ENCODE data around the gene STMN1. TPM values are rescaled to one million over a fixed set of nuclear protein-coding genes. Genes with fewer than 3 reads are reported as not detected.

The STMN1 gene
- total and polyA plus RNA-seq, 11 donors: 21.1 to 95.2 (median 46.4) TPM

DNA sequence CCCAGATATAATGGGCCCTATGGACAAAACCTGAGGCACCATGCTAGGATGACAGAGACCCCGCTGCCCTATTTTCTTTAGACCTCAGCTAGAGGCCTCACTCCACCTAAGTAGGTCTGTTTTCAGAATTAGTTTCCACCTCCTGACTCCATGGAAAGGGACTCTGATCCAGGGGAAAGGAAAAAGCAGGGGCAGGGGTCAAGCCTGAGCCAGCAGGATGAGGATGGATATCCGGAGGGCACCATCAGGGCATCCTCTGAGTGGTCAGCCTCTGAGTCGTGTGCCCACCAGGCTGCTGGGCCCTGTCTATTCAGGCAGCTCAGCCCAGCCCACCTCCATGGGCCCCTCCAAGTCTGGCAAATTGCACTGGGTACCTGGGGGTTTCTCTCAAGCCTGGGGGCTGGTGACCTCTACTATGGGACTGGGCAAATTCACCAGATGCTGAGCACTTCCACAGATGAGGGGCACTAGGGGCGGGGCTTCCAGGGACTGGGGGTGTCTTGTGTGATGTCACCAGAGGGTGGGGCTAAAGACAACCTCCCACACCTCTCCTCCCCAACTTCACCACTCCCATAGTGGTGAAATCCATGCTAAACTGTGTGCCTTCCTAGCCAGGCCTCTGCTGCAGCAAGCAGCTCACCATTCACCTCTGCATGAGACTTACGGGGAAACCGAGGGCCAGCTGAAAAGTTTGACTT is 36.2 kb downstream of the STMN1 start:
- TF ChIP-seq, protein P1, sequence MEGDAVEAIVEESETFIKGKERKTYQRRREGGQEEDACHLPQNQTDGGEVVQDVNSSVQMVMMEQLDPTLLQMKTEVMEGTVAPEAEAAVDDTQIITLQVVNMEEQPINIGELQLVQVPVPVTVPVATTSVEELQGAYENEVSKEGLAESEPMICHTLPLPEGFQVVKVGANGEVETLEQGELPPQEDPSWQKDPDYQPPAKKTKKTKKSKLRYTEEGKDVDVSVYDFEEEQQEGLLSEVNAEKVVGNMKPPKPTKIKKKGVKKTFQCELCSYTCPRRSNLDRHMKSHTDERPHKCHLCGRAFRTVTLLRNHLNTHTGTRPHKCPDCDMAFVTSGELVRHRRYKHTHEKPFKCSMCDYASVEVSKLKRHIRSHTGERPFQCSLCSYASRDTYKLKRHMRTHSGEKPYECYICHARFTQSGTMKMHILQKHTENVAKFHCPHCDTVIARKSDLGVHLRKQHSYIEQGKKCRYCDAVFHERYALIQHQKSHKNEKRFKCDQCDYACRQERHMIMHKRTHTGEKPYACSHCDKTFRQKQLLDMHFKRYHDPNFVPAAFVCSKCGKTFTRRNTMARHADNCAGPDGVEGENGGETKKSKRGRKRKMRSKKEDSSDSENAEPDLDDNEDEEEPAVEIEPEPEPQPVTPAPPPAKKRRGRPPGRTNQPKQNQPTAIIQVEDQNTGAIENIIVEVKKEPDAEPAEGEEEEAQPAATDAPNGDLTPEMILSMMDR (IDR thresholded peaks at IDR 0.05): no peak
- no peak for TF ChIP-seq POLR2A (IDR thresholded peaks at IDR 0.05)
- no peak for DNase-seq
- intact Hi-C loops (cut with DNase I): loop anchor here in 1 of 10 donors (10.0 kb wide), 1 partner anchor 45 kb away; no protein-coding TSS in a partner anchor

DNA sequence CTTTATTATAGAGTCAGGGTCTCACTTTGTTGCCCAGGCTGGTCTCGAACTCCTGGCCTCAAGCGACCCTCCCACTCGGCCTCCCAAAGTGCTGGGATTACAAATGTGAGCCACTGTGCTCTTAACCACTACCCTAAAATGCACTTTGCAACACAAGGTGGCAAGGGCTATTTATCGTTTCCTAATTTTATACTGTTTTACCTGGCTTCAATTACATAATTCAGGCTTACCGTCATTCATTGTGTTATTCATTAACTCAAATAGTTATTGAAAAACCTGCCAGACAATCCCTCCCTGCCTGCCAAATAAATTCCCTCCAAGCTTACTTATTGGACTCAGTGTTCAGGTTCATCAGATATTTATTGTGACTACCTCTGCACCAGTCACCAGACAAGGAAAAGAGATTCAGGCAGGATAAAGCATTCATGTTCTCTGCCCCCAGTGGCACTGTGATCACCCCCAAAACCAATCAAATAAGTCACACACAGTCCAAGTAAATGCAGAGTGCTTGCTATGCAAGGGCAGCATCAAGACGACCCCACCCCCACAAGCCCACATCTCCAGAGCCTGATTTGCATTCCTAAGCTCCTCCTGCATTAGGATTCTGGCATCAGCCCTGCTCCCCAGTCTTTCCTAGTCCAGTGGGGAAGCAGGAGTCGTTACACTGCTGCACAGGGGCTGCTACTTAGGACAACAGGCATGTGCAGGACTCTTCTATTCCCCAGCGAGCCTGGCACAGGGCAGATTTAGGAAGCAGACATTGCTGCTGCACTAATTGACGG is 38.8 kb downstream of the STMN1 start:
- intact Hi-C loops (cut with DNase I): no loop called here
- H3K27me3 ChIP-seq: no peaks in the 10 kb centered on the region
- no peak for DNase-seq
- H3K36me3 ChIP-seq: peaks cover 0 to 16% (median 0%) of the 10 kb centered on the region in 9 donors
- peaks cover 0 to 20% (median 8%) of the 10 kb centered on the region in 12 donors for H3K4me1 ChIP-seq
- H3K9me3 ChIP-seq: no peaks in the 10 kb centered on the region
- H3K4me3 ChIP-seq: no peak overlapping the region
- 76 to 86% (median 82%) methylated on average over 9 of the region's 9 CpGs for WGBS, 4 donors
- H3K27ac ChIP-seq: no peak overlapping the region
- no peak for ATAC-seq
- TF ChIP-seq, protein P1 (IDR thresholded peaks at IDR 0.05): no peak
- no peak for TF ChIP-seq POLR2A (IDR thresholded peaks at IDR 0.05)

More for the DNA sequence above, 36.2 kb downstream of the STMN1 start:
- WGBS, 4 donors: 76 to 91% (median 82%) methylated on average over 6 of the region's 6 CpGs
- Histone ChIP-seq H3K4me1 (peaks cover 0 to 43% (median 18%) of the 10 kb centered on the region in 12 donors), H3K36me3 (peaks cover 0 to 10% (median 0%) of the 10 kb centered on the region in 9 donors), H3K9me3 (no peaks in the 10 kb centered on the region), H3K27ac (no peak overlapping the region), H3K27me3 (no peaks in the 10 kb centered on the region), H3K4me3 (no peak overlapping the region)
- no peak for ATAC-seq

DNA sequence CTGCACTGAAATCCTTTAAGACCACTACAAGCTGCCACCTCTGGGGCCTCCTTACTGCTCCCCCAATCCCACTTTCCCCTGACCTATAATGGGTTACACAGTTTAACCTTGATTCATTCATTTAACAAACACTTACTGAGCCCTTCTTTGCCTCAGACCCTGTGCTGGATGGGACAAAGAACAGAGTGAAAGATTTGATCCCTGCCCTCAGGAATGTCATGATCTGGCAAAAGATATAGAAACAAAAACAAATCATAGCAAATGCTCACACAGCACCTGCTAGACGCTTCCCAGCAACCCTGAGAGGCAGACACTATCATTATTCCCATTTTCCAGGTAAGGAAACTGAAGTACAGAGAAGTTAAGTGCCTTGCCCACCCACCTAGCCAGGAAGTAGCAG is 39.9 kb downstream of the STMN1 start:
- DNase-seq (no peak), ATAC-seq (no peak)
- H3K9me3 ChIP-seq: no peaks in the 10 kb centered on the region
- no peak for TF ChIP-seq POLR2A (IDR thresholded peaks at IDR 0.05)
- TF ChIP-seq, protein P1 (IDR thresholded peaks at IDR 0.05): no peak
- peaks cover 0 to 16% (median 0%) of the 10 kb centered on the region in 9 donors for H3K36me3 ChIP-seq
- H3K4me3 ChIP-seq: no peak overlapping the region
- H3K4me1 ChIP-seq: peaks cover 0 to 17% (median 4%) of the 10 kb centered on the region in 12 donors
- no peak overlapping the region for H3K27ac ChIP-seq
- WGBS, 4 donors: 92 to 100% (median 95%) methylated on average over 1 of the region's 1 CpG
- intact Hi-C loops (cut with DNase I): no loop called here
- no peaks in the 10 kb centered on the region for H3K27me3 ChIP-seq

DNA sequence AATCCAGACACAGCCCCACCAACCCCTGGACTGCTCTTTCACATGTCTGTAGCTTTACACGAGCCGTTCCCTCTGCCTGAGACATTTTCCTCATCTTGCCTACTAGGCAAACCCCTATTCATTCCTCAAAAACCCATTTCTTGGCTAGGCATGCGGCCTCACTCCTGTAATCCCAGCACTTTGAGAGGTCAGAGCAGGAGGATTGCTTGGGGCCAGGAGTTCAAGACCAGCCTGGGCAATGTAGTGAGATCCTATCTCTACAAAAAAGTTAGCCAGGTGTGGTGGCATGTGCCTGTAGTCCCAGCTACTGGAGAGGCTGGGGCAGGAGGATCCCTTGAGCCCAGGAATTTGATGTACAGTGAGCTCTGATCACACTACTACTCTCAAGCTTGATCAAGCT is 41.8 kb downstream of the STMN1 start:
- Histone ChIP-seq H3K4me3 (no peak overlapping the region), H3K27me3 (no peaks in the 10 kb centered on the region), H3K36me3 (peaks cover 0 to 15% (median 0%) of the 10 kb centered on the region in 9 donors), H3K4me1 (peaks cover 0 to 25% (median 0%) of the 10 kb centered on the region in 12 donors), H3K27ac (no peak overlapping the region), H3K9me3 (no peaks in the 10 kb centered on the region)
- TF ChIP-seq POLR2A (IDR thresholded peaks at IDR 0.05): no peak
- TF ChIP-seq, protein P1 (IDR thresholded peaks at IDR 0.05): no peak
- 91 to 96% (median 94%) methylated on average over 3 of the region's 3 CpGs for WGBS, 4 donors
- intact Hi-C loops (cut with DNase I): no loop called here
- no peak for ATAC-seq
- DNase-seq: no peak

Measured in heart left ventricle (tissue), 16 donors.